ENCODE measurements around the gene FOXL2.

Gene FOXL2

GRCh38 chr3:138907539-138907938 is 39.4 kb downstream of the FOXL2 start:
- Histone ChIP-seq H3K4me1 (ENCODE audit: insufficient read depth, low read length) (no peaks in the 10 kb centered on the region), H3K9ac (ENCODE audit: low read depth, low read length) (no peak overlapping the region), H3K36me3 (ENCODE audit: insufficient read depth, low read length) (no peaks in the 10 kb centered on the region), H3K9me3 (ENCODE audit: control insufficient read depth, insufficient read depth, low read length) (no peaks in the 10 kb centered on the region)

GRCh38 chr3:138902171-138902570 is 44.8 kb downstream of the FOXL2 start:
- Histone ChIP-seq H3K9ac (ENCODE audit: low read depth, low read length) (no peak overlapping the region), H3K36me3 (ENCODE audit: insufficient read depth, low read length) (no peaks in the 10 kb centered on the region), H3K4me1 (ENCODE audit: insufficient read depth, low read length) (no peaks in the 10 kb centered on the region), H3K9me3 (ENCODE audit: control insufficient read depth, insufficient read depth, low read length) (no peaks in the 10 kb centered on the region)

GRCh38 chr3:138901567-138901966 is 45.4 kb downstream of the FOXL2 start:
- H3K9ac ChIP-seq (ENCODE audit: low read depth, low read length), result no peak overlapping the region
- H3K36me3 ChIP-seq (ENCODE audit: insufficient read depth, low read length), result no peaks in the 10 kb centered on the region
- no peaks in the 10 kb centered on the region for H3K9me3 ChIP-seq (ENCODE audit: control insufficient read depth, insufficient read depth, low read length)
- no peaks in the 10 kb centered on the region for H3K4me1 ChIP-seq (ENCODE audit: insufficient read depth, low read length)

GRCh38 chr3:138899351-138899991 is 47.5 kb downstream of the FOXL2 start:
- H3K36me3 ChIP-seq (ENCODE audit: insufficient read depth, low read length), result no peaks in the 10 kb centered on the region
- H3K9ac ChIP-seq (ENCODE audit: low read depth, low read length), result no peak overlapping the region
- no peaks in the 10 kb centered on the region for H3K4me1 ChIP-seq (ENCODE audit: insufficient read depth, low read length)
- H3K9me3 ChIP-seq (ENCODE audit: control insufficient read depth, insufficient read depth, low read length), result no peaks in the 10 kb centered on the region

- Histone ChIP-seq H3K9me3 (ENCODE audit: control insufficient read depth, insufficient read depth, low read length) (no peaks in the 10 kb centered on the region), H3K4me1 (ENCODE audit: insufficient read depth, low read length) (no peaks in the 10 kb centered on the region), H3K9ac (ENCODE audit: low read depth, low read length) (no peak overlapping the region), H3K36me3 (ENCODE audit: insufficient read depth, low read length) (no peaks in the 10 kb centered on the region)
Observed at GRCh38 chr3:138898708-138899107, 48.2 kb downstream of the FOXL2 start.

GRCh38 chr3:138898301-138898700 is 48.6 kb downstream of the FOXL2 start:
- H3K9me3 ChIP-seq (ENCODE audit: control insufficient read depth, insufficient read depth, low read length), result no peaks in the 10 kb centered on the region
- no peaks in the 10 kb centered on the region for H3K36me3 ChIP-seq (ENCODE audit: insufficient read depth, low read length)
- H3K4me1 ChIP-seq (ENCODE audit: insufficient read depth, low read length), result no peaks in the 10 kb centered on the region
- no peak overlapping the region for H3K9ac ChIP-seq (ENCODE audit: low read depth, low read length)
